H1 (cell line): ENCODE measurements around the gene PSME2. TPM values are rescaled to one million over a fixed set of nuclear protein-coding genes. Genes with fewer than 3 reads are reported as not detected.

ENCODE experiments used
- ATF2 ChIP-seq: IDR thresholded peaks from 2 replicates; pipeline ENCODE4 v1.6.1; 2012; ENCODE audit warnings: low read length, inconsistent platforms
- HDAC2 ChIP-seq, 2 experiments: fragments of 300-600 bp in 1 of 2; sonication (generic) in 1 of 2; IDR thresholded peaks; 2 replicates each; pipeline ENCODE4 v1.6.1; 2011 to 2012; ENCODE audit warnings: low read depth in 2 of 2, low read length in 2 of 2, mild to moderate bottlenecking in 2 of 2, moderate library complexity in 2 of 2, borderline replicate concordance in 1 of 2, inconsistent platforms in 1 of 2
- MAX ChIP-seq: IDR thresholded peaks from 2 replicates; pipeline ENCODE4 v1.6.1; 2012; ENCODE audit warnings: inconsistent platforms
- POU5F1 ChIP-seq: IDR thresholded peaks from 2 replicates; pipeline ENCODE4 v1.6.1; 2011; ENCODE audit warnings: low read depth, mild to moderate bottlenecking, low read length, moderate library complexity
- RNF2 ChIP-seq: fragments of 200-900, 300-1000 bp; sonication (generic); IDR thresholded peaks from 2 replicates; pipeline ENCODE4 v1.7.1; 2016; ENCODE audit warnings: borderline replicate concordance, low read depth, mild to moderate bottlenecking, antibody characterized with exemption, low read length; ENCODE audit not compliant: poor library complexity, severe bottlenecking; ENCODE audit errors: missing control alignments
- SP4 ChIP-seq: IDR thresholded peaks from 2 replicates; pipeline ENCODE4 v1.6.1; 2012; ENCODE audit warnings: low read length, inconsistent platforms
- USF2 ChIP-seq: IDR thresholded peaks from 2 replicates; pipeline ENCODE4 v1.6.1; 2011; ENCODE audit warnings: low read length, improper control_type of control experiment
- polyA plus RNA-seq, 7 experiments: library from polyadenylated mRNA; depleted of rRNA in 3 of 7; stranded (reverse) in 5 of 7; unstranded in 2 of 7; fragments of >200 nt in 5 of 7; fragments of 200-250 nt in 2 of 7; gene quantifications; 1 replicate in 5 of 7; 2 replicates in 1 of 7; 4 replicates in 1 of 7; pipeline versions ENCODE4 v1.2.1 to v1.2.3, GENCODE V29; 2011 to 2013; ENCODE audit warnings: missing spikeins in 2 of 7, mixed read lengths in 2 of 7
- total RNA-seq: library from RNA; stranded (reverse); fragmentation: NEBNext Ultra II Directional; extraction: Animal tissue kit (Norgen Biotek cat#: 25700); gene quantifications from 2 replicates; pipeline ENCODE4 v1.2.1, GENCODE V29; 2021

Gene PSME2
- total and polyA plus RNA-seq, 2 of the 8 experiments (the other 6 are each of a cell fraction or from before 2014, with no cell fraction given) = 71.8 to 111 TPM

GRCh38 chr14:24095271-24096068 is 50.9 kb downstream of the PSME2 start (continued):
- TF ChIP-seq USF2 (peak; percentile 90), MAX (peak; percentile 95), ATF2 (no peak), POU5F1 (no peak), SP4 (no peak), HDAC2 (IDR thresholded peaks at IDR 0.05; ENCODE audit: borderline replicate concordance in 1 of 2, low read depth in 2 of 2, low read length in 2 of 2) (no peak), RNF2 (no peak)
